OCI-LY7 (cell line): ENCODE data around the gene PEMT. TPM values are rescaled to one million over a fixed set of nuclear protein-coding genes. Genes with fewer than 3 reads are reported as not detected.

Experiments used
- BruUV-seq: library from RNA; stranded (reverse); fragments of 400-500 nt; replicated peaks from 2 replicates; lab custom pipeline; 2021; lab: Mats Ljungman, UMichigan
- CTCF ChIA-PET: fragments of 300-600 bp; sonication (Branson Sonifier 250); formaldehyde crosslinking; loops from one replicate; lab custom pipeline; 2022; ENCODE audit warnings: antibody characterized with exemption; ENCODE audit not compliant: unreplicated experiment; lab: Charles Lee
- POLR2A ChIA-PET: fragments of 300-600 bp; sonication (Branson Sonifier 250); formaldehyde crosslinking; loops from one replicate; lab custom pipeline; 2022; ENCODE audit warnings: antibody characterized with exemption; lab: Charles Lee
- DNase-seq: peaks from one replicate; pipeline ENCODE4 v3.0.0-alpha.2; 2015; ENCODE audit warnings: low spot score
- H2AFZ ChIP-seq: fragments of 200-600 bp; sonication (generic), shearing (Covaris generic); 2 replicates; pipeline ENCODE4 v1.6.1; 2014; ENCODE audit warnings: mild to moderate bottlenecking, antibody characterized with exemption, low read length, moderate library complexity
- H3K27ac ChIP-seq: fragments of 200-600 bp; sonication (generic); 2 replicates; pipeline ENCODE4 v1.5.1; 2014; ENCODE audit warnings: mixed run types, low read depth, mild to moderate bottlenecking, moderate library complexity, low read length, inconsistent platforms; ENCODE audit not compliant: poor library complexity, severe bottlenecking
- H3K36me3 ChIP-seq: fragments of 200-600 bp; sonication (generic); 2 replicates; pipeline ENCODE4 v1.6.1; 2014; ENCODE audit warnings: mild to moderate bottlenecking, antibody characterized with exemption, low read length, moderate library complexity, mixed read lengths; ENCODE audit not compliant: insufficient read depth
- H3K4me1 ChIP-seq: fragments of 200-600 bp; sonication (generic); 2 replicates; pipeline ENCODE4 v1.5.1; 2014; ENCODE audit warnings: mild to moderate bottlenecking, low read length; ENCODE audit not compliant: insufficient read depth, poor library complexity, severe bottlenecking
- H3K4me2 ChIP-seq: fragments of 200-600 bp; sonication (generic); 2 replicates; pipeline ENCODE4 v1.6.1; 2014; ENCODE audit warnings: mild to moderate bottlenecking, low read length
- H3K4me3 ChIP-seq: fragments of 200-600 bp; sonication (generic); 2 replicates; pipeline ENCODE4 v1.5.1; 2014; ENCODE audit warnings: mild to moderate bottlenecking, low read depth, low read length; ENCODE audit not compliant: poor library complexity, severe bottlenecking
- H3K79me2 ChIP-seq: fragments of 200-600 bp; sonication (generic); 2 replicates; pipeline ENCODE4 v1.6.1; 2016; ENCODE audit warnings: low read depth, mild to moderate bottlenecking, low read length, moderate library complexity, mixed read lengths; ENCODE audit not compliant: insufficient read depth
- H3K9me2 ChIP-seq: fragments of 200-600 bp; sonication (generic); 2 replicates; pipeline ENCODE4 v1.6.1; 2016; ENCODE audit warnings: mild to moderate bottlenecking, low read length, mixed read lengths; ENCODE audit not compliant: insufficient read depth
- H3K9me3 ChIP-seq: fragments of 200-600 bp; sonication (generic); 2 replicates; pipeline ENCODE4 v1.6.1; 2014; ENCODE audit warnings: mild to moderate bottlenecking, mixed run types, low read length, mixed read lengths
- H4K20me1 ChIP-seq: fragments of 200-600 bp; sonication (generic); 2 replicates; pipeline ENCODE4 v1.6.1; 2014; ENCODE audit warnings: mild to moderate bottlenecking, antibody characterized with exemption, low read length, moderate library complexity, mixed read lengths; ENCODE audit not compliant: insufficient read depth
- CTCF ChIP-seq: fragments of 200-600 bp; sonication (generic); conservative IDR thresholded peaks from 2 replicates; pipeline ENCODE4 v1.5.1; 2014; ENCODE audit warnings: mild to moderate bottlenecking, antibody characterized with exemption, low read length, moderate library complexity, mixed read lengths
- EZH2phosphoT487 ChIP-seq: fragments of 200-600 bp; sonication (generic); IDR thresholded peaks from 2 replicates; pipeline ENCODE4 v1.6.1; 2018; ENCODE audit warnings: low read depth, borderline replicate concordance, mild to moderate bottlenecking, mixed run types, antibody characterized with exemption, low read length, moderate library complexity, mixed read lengths
- intact Hi-C: fragments of 100-400 bp; cut with micrococcal nuclease; formaldehyde crosslinking; loops from one replicate; pipeline ENCODE4 v1.10.0; 2022; ENCODE audit not compliant: unreplicated experiment
- total RNA-seq, 2 experiments: library from RNA; depleted of rRNA in 1 of 2; stranded (reverse); fragments of >200 nt in 1 of 2; shearing (Covaris generic) in 1 of 2; gene quantifications; 2 replicates each; pipeline ENCODE4 v1.2.3, GENCODE V29; 2014 to 2022

The PEMT gene
- total RNA-seq, 2 experiments from 2014 or later: 27.3 to 53.5 TPM

GRCh38 chr17:17582372-17582771 is 9.1 kb downstream of the PEMT start:
- Histone ChIP-seq H3K9me2 (no peaks in the 10 kb centered on the region), H2AFZ (no peak overlapping the region), H3K4me1 (no peaks in the 10 kb centered on the region), H3K9me3 (no peaks in the 10 kb centered on the region), H3K27ac (no peak overlapping the region), H4K20me1 (no peaks in the 10 kb centered on the region), H3K36me3 (no peaks in the 10 kb centered on the region), H3K79me2 (no peaks in the 10 kb centered on the region), H3K4me2 (no peak overlapping the region), H3K4me3 (no peak overlapping the region)
- DNase-seq: no peak
- POLR2A ChIA-PET: interaction anchor here (0.7 kb wide), 1 partner anchor 222 kb away, joined by 3 read pairs; no protein-coding TSS in a partner anchor
- BruUV-seq: no TSS peak
- no peak for TF ChIP-seq CTCF
- TF ChIP-seq EZH2phosphoT487: no peak
- CTCF ChIA-PET: interaction anchor here (0.7 kb wide), 1 partner anchor 597 kb away, joined by 3 read pairs; no protein-coding TSS in a partner anchor
- intact Hi-C loops: no loop called here

GRCh38 chr17:17581509-17581908 is 10.0 kb downstream of the PEMT start:
- H3K79me2 ChIP-seq: no peaks in the 10 kb centered on the region
- H3K9me3 ChIP-seq: no peaks in the 10 kb centered on the region
- H4K20me1 ChIP-seq: no peaks in the 10 kb centered on the region
- H3K4me1 ChIP-seq: no peaks in the 10 kb centered on the region
- ChIA-PET POLR2A (no interaction called here), CTCF (no interaction called here)
- intact Hi-C loops: no loop called here
- H3K27ac ChIP-seq: no peak overlapping the region
- H3K9me2 ChIP-seq: no peaks in the 10 kb centered on the region
- H3K36me3 ChIP-seq: no peaks in the 10 kb centered on the region
- no peak overlapping the region for H3K4me3 ChIP-seq
- no TSS peak for BruUV-seq
- DNase-seq: no peak
- no peak overlapping the region for H3K4me2 ChIP-seq
- TF ChIP-seq EZH2phosphoT487: no peak
- no peak for TF ChIP-seq CTCF
- H2AFZ ChIP-seq: no peak overlapping the region

GRCh38 chr17:17580662-17581470 is 10.6 kb downstream of the PEMT start:
- BruUV-seq: no TSS peak
- no peaks in the 10 kb centered on the region for H3K9me2 ChIP-seq
- no peaks in the 10 kb centered on the region for H3K4me1 ChIP-seq
- ChIA-PET CTCF (no interaction called here), POLR2A (no interaction called here)
- no peak overlapping the region for H3K27ac ChIP-seq
- H3K9me3 ChIP-seq: no peaks in the 10 kb centered on the region
- no peaks in the 10 kb centered on the region for H4K20me1 ChIP-seq
- no peak overlapping the region for H3K4me3 ChIP-seq
- no peaks in the 10 kb centered on the region for H3K36me3 ChIP-seq
- DNase-seq: no peak
- H3K79me2 ChIP-seq: no peaks in the 10 kb centered on the region
- intact Hi-C loops: no loop called here
- no peak for TF ChIP-seq EZH2phosphoT487
- no peak for TF ChIP-seq CTCF
- H2AFZ ChIP-seq: no peak overlapping the region
- H3K4me2 ChIP-seq: no peak overlapping the region
